ENCODE measurements around the gene CEP89.

The CEP89 gene

DNA sequence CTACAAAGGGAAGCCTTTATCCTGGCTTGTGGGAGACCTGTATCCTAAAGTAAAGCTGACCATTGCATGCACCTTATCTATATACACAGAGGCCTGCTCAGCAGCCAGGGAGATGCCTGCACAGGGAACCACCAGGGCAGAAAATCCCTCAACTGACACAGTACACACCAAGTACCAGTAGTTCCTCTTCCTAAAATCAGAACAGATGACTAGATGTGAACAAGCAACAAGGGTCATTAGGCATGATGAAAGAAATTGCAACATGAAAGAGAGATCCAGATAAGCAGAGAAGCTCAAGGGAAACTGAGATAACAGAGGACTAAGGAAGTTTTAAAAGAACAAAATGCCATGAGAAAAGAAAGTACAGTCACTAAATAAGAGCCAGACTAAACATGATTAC lies 62.5 kb downstream of the CEP89 start:
- DNase-seq = no peak
- Histone ChIP-seq H3K27me3 (no peaks in the 10 kb centered on the region), H3K36me3 (peaks cover 54 to 76% (median 61%) of the 10 kb centered on the region in 3 donors), H3K9me3 (peaks cover 0 to 9% (median 8%) of the 10 kb centered on the region in 3 donors), H3K27ac (no peak overlapping the region), H3K4me1 (no peaks in the 10 kb centered on the region), H3K4me3 (no peak overlapping the region)
- TF ChIP-seq, protein P1, sequence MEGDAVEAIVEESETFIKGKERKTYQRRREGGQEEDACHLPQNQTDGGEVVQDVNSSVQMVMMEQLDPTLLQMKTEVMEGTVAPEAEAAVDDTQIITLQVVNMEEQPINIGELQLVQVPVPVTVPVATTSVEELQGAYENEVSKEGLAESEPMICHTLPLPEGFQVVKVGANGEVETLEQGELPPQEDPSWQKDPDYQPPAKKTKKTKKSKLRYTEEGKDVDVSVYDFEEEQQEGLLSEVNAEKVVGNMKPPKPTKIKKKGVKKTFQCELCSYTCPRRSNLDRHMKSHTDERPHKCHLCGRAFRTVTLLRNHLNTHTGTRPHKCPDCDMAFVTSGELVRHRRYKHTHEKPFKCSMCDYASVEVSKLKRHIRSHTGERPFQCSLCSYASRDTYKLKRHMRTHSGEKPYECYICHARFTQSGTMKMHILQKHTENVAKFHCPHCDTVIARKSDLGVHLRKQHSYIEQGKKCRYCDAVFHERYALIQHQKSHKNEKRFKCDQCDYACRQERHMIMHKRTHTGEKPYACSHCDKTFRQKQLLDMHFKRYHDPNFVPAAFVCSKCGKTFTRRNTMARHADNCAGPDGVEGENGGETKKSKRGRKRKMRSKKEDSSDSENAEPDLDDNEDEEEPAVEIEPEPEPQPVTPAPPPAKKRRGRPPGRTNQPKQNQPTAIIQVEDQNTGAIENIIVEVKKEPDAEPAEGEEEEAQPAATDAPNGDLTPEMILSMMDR (IDR thresholded peaks at IDR 0.05) = no peak
- intact Hi-C loops (cut with DNase I; ENCODE audit: low total_unique reads) = no loop called here

DNA sequence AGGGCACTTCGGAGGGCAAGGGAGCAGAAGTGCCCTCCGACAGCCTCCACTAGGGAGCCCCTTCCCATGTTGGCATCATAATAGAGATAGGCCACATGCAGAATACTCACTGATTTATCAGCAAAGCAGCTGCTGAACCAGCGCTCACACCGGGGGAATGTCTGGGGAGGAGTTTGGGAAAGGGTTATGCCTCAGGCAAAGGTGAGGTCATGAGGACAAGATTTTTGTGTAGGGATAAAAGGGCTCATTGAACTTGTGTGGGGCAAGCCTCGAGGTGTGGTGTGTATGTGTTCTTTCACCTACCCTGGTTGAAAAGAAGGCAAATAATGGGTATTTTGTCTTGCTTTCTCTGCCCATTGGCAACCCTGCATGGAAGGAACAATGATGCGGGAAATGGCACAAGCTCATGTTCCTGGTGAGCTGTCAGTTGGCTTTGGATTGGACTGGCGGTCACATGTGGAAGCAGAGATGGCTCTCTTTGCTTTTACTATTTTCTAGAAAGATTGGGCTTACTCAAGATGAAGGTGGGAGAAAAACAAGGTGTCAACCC lies 63.0 kb downstream of the CEP89 start:
- H3K27me3 ChIP-seq = no peaks in the 10 kb centered on the region
- H3K36me3 ChIP-seq = peaks cover 48 to 73% (median 55%) of the 10 kb centered on the region in 3 donors
- H3K4me1 ChIP-seq = no peaks in the 10 kb centered on the region
- intact Hi-C loops (cut with DNase I; ENCODE audit: low total_unique reads) = no loop called here
- H3K27ac ChIP-seq = no peak overlapping the region
- H3K4me3 ChIP-seq = no peak overlapping the region
- H3K9me3 ChIP-seq = peaks cover 0 to 9% (median 8%) of the 10 kb centered on the region in 3 donors
- DNase-seq = no peak
- TF ChIP-seq, protein P1 (IDR thresholded peaks at IDR 0.05) = no peak

- Histone ChIP-seq H3K4me3 (no peak overlapping the region), H3K27me3 (no peaks in the 10 kb centered on the region), H3K9me3 (peaks cover 0 to 9% (median 8%) of the 10 kb centered on the region in 3 donors), H3K4me1 (no peaks in the 10 kb centered on the region), H3K36me3 (peaks cover 64 to 86% (median 73%) of the 10 kb centered on the region in 3 donors), H3K27ac (no peak overlapping the region)
- intact Hi-C loops (cut with DNase I; ENCODE audit: low total_unique reads) = no loop called here
- no peak for DNase-seq
- TF ChIP-seq, protein P1 (IDR thresholded peaks at IDR 0.05) = no peak
Measured at GRCh38 chr19:32902448-32902847, 69.3 kb downstream of the CEP89 start.

DNA sequence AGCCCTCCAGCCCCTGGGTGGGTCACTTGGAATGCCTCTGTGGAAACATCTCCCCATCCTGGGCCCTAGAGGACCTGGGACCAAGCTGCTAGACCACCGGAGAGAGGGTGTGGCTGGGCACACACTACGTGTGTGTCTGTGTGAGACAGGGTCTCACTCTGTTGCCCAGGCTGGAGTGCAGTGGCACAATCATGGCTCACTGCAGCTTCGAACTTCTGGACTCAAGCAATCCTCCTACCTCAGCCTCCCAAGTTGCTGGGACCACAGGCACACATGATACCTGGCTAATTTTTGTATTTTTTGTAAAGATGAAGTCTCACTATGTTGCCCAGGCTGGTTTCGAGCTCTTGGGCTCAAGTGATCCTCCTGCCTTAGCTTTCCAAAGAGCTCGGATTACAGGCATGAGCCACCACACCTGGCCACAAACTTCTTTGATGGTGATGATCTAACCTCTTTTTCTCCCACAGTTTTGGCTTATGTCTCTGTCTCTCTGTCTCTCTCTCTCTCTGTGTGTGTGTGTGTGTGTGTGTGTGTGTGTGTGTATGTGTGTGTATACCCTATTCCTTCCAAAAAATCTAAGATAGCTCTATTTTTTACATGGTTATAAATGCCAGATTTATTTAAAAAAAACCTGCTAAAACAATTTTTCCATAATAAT lies 70.1 kb downstream of the CEP89 start:
- Histone ChIP-seq H3K4me1 (no peaks in the 10 kb centered on the region), H3K27ac (no peak overlapping the region), H3K36me3 (peaks cover 64 to 84% (median 72%) of the 10 kb centered on the region in 3 donors), H3K9me3 (peaks cover 0 to 9% (median 8%) of the 10 kb centered on the region in 3 donors), H3K4me3 (no peak overlapping the region), H3K27me3 (no peaks in the 10 kb centered on the region)
- TF ChIP-seq, protein P1 (IDR thresholded peaks at IDR 0.05) = no peak
- no peak for DNase-seq
- intact Hi-C loops (cut with DNase I; ENCODE audit: low total_unique reads) = no loop called here

DNA sequence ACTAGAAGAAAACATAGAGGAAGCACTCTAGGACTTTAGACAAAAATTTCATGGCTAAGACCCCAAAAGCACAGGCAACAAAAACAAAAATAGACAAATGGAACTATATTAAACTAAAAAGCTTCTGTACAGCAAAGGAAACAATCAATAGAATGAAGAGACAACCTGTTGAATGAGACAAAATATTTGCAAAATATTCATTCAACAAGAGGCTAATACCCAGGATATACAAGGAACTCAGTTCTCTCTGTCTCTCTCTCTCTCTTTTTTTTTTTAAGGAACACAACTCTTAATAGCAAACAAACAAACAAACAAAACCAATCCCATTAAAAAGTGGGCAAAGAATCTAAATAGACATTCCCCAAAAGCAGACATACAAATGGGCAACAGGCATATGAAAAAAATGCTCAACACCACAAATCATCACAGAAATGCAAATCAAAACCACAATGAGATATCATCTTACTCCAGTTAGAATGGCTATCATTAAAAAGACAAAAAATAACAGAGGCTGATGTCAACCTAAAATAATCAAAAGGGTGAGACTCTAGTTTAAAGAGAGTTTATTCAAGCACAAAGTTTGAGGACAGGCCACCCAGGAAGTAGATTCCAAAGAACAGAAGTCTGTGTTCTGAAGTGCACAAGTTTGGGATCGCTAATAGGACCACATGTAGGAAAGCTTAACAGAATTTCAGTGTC lies 75.1 kb downstream of the CEP89 start:
- no peak for DNase-seq
- Histone ChIP-seq H3K9me3 (peaks cover 0 to 20% (median 5%) of the 10 kb centered on the region in 3 donors), H3K27me3 (no peaks in the 10 kb centered on the region), H3K27ac (no peak overlapping the region), H3K4me1 (no peaks in the 10 kb centered on the region), H3K4me3 (no peak overlapping the region), H3K36me3 (peaks cover 62 to 77% (median 75%) of the 10 kb centered on the region in 3 donors)
- TF ChIP-seq, protein P1 (IDR thresholded peaks at IDR 0.05) = no peak
- intact Hi-C loops (cut with DNase I; ENCODE audit: low total_unique reads) = no loop called here

Measured in tibial artery (tissue), 4 donors.